Testis (tissue), 2 donors: ENCODE data around the gene AKAP6.

Experiments used
- POLR2A ChIP-seq: fragments of 450-650 bp; IDR thresholded peaks from one replicate; pipeline ENCODE4 v1.6.1; 2017; ENCODE audit warnings: antibody characterized with exemption, mild to moderate bottlenecking, moderate library complexity
- TF ChIP-seq, protein P1 (sequence below), 3 experiments: fragments of 450-650 bp in 2 of 3; fragments of 200-600 bp in 1 of 3; sonication (generic) in 1 of 3; IDR thresholded peaks; one replicate each; pipeline ENCODE4 v1.5.1; 2016 to 2019; ENCODE audit warnings: antibody characterized with exemption in 3 of 3, mild to moderate bottlenecking in 2 of 3, moderate library complexity in 1 of 3

- TF ChIP-seq, protein P1, sequence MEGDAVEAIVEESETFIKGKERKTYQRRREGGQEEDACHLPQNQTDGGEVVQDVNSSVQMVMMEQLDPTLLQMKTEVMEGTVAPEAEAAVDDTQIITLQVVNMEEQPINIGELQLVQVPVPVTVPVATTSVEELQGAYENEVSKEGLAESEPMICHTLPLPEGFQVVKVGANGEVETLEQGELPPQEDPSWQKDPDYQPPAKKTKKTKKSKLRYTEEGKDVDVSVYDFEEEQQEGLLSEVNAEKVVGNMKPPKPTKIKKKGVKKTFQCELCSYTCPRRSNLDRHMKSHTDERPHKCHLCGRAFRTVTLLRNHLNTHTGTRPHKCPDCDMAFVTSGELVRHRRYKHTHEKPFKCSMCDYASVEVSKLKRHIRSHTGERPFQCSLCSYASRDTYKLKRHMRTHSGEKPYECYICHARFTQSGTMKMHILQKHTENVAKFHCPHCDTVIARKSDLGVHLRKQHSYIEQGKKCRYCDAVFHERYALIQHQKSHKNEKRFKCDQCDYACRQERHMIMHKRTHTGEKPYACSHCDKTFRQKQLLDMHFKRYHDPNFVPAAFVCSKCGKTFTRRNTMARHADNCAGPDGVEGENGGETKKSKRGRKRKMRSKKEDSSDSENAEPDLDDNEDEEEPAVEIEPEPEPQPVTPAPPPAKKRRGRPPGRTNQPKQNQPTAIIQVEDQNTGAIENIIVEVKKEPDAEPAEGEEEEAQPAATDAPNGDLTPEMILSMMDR (IDR thresholded peaks at IDR 0.05): no peak
- TF ChIP-seq POLR2A: no peak
Measured at GRCh38 chr14:32318087-32318795, 10.9 kb upstream of the AKAP6 start.
